HG03520 (cell line): ENCODE results near the gene ACER3.
"Not testable (repeated sequence)": the region's sequence is repeated elsewhere in the genome, so short reads cannot be mapped to it uniquely, and the experiment has no call there.

Experiments
- ATAC-seq: cut with Tn5 transposase; IDR thresholded peaks from one replicate; pipeline ENCODE4 v1.9.1; 2021; ENCODE audit warnings: mild to moderate bottlenecking, moderate library complexity; ENCODE audit not compliant: unreplicated experiment

ACER3 gene

DNA sequence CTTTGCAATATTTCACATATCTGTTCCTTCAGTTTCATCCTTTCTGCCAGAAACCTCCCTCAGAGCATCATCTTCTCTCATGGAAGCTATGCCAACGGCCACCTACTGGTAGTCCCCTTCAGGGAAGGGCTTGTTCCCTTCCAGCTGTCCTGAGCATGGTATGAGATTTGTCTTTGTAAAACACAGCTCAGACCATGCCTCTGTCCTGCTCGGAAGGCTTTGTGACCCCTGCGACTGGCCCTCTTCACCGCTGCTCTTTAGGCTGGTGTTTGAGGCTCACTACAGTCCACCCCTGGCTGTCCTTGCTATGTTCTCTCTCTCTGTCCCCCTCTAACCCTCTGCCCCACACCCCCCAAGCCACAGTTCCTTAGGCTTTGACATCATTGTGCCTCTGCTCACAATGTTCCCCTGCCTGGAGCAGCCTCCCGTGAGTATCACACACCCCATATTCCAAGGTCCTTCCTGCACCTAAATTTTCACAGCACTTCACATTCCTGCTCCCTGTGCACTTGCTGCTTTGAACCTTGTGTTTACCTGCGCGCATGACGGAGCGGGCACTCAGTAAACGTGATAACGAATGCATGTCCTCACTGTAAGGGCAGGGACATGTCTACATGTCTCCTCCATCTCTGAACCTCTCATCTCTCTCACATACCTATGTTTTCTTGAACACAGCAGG lies 24.0 kb upstream of the ACER3 start:
- ATAC-seq = no peak

- ATAC-seq = no peak
These were observed 22.7 kb upstream of the ACER3 start for GRCh38 chr11:76837696-76838677.

DNA sequence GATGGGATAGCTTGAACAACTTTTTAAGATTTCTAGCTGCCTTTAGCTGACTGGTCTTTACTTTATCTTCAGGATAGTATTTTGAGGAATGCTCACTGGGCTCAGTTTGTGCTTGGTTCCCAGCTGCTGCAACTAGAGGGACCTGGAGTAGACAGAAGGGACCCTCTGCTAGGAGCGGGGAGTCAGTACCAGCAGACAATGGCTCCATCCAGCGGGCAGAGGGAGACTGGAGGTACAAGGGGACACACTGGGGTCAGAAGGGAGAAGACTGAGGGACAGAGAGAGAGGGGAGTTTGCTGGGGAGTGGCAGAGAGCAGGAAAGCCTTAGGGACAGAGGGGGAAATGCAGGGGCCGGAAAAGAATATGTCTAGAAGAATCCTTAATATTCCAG lies 22.0 kb upstream of the ACER3 start:
- no peak for ATAC-seq

DNA sequence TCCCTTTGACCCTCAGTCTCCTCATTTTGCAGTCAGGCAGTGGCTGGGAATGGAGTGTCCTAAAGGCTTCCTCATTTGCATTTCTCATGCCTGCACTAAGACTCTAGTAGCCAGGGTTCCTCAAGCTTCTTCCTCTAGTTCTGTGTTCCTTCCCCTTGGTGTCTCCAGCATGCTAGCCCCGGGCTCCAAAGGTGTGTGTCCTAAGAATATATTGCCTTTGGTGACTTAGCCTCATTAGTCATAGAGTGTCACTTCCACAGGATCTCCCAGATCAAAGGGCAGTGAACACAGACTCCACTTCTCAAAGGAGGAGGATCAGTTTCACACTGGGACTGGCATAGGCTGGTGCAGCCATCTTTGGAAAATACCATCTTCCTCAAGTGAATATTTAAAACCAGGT lies 21.4 kb upstream of the ACER3 start:
- ATAC-seq = no peak

DNA sequence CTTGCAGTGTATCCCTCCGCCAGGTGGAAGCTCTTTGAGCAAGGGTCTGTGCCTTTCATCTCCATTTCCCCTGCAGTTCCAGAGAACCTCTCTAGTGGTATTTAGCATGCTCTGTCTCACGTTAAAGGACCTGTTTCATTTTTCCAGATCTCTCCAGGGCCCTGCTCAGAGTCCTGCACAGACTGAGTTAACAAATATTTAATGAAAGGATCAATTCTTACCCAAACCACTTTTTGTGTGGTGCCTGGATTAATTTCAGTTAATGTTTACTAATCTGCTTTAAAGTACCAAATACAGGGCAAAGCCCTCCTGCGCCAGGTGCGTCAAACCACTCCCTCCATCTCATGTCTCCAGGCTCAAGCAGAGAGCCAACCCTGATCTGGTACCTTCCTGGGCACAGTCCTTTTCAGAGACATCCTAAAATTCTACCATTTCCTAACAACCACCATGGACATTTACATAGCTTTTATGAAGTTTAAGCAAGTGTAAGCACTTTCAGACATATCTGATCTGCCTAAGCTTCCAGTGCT lies 18.7 kb upstream of the ACER3 start:
- no peak for ATAC-seq

- ATAC-seq = no peak
These were observed 16.8 kb upstream of the ACER3 start for GRCh38 chr11:76843907-76844306.

- no peak for ATAC-seq
These were observed 16.2 kb upstream of the ACER3 start for GRCh38 chr11:76844511-76844910.

- no peak for ATAC-seq
These were observed 15.6 kb upstream of the ACER3 start for GRCh38 chr11:76845069-76845468.

DNA sequence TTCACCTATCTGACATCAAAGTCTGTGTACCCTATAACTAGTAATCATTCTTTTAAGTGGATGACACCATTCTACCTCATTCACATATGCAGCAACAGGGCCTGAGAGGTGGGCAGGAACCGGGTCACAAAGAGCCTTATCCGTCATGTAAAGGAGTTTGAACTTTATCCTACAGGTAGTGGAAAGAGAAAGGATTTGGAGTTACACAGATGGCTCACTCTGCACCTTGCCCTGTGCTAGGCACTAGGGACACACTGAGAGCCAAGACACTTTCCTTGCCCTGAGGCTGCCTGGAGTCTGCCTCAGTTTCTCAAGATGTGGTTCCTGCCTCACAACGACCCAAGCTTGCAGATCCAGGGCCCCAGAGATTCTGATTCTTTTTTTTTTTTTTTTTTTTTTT lies 14.3 kb upstream of the ACER3 start:
- ATAC-seq = no peak

DNA sequence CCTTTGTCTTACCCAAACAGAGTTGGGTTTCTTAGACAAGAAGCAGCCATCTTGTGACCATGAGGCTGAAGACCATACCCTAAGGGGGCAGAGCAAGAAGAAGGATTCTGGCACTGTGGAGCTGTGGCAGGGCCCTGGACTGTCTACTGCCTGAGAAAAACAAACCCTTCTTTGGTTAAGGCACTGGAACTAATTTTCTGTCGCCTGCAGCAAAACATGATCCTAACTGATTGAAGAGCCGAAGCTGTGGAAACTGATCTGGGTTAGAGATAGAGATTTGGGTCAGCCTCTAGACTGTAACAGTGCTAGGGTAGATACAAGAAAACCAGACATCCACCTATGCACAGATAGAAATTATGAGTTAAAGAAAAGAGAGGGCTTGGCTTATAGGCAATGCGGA lies 11.3 kb upstream of the ACER3 start:
- ATAC-seq = no peak

- no peak for ATAC-seq
These were observed 10.6 kb upstream of the ACER3 start for GRCh38 chr11:76850130-76850529.

DNA sequence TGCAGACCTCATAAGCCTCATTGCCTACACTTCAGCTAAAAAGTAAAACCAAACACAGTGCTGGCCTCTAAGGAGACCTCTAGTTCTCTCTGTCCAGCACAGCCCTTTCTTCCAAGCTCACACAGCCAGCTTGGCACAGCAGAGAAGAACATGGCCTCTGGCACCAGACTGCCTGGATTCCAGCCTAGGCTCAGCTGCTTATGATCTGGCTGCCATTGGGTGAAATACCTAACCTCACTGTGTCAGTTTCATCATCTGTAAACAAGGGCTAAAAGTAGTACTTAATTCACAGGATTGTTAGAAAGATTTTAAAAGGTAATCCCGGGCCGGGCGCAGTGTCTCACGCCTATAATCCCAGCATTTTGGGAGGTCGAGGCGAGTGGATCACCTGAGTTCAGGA lies 9.9 kb upstream of the ACER3 start:
- ATAC-seq = no peak

DNA sequence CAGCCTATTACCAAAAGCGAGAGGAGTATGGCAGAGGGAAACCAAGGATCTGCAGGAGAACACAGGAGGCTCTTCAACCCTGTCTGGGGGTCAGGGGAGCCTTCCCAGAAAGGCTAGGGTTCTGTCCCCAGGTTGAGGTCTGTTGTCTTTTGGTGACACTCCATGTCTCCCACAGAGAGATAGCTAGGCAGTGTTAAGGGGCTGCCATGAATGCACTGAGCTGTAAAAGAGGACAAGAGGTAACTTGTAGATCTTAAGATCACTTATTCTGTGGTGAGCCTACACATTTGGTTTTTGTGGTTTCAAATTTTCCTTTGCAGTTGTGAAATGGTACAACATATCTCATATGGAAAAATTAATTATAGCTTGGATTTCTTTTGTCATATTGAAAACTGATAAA lies 6.0 kb upstream of the ACER3 start:
- no peak for ATAC-seq

- ATAC-seq = not testable (repeated sequence)
These were observed 5.0 kb upstream of the ACER3 start for GRCh38 chr11:76855670-76856069.

DNA sequence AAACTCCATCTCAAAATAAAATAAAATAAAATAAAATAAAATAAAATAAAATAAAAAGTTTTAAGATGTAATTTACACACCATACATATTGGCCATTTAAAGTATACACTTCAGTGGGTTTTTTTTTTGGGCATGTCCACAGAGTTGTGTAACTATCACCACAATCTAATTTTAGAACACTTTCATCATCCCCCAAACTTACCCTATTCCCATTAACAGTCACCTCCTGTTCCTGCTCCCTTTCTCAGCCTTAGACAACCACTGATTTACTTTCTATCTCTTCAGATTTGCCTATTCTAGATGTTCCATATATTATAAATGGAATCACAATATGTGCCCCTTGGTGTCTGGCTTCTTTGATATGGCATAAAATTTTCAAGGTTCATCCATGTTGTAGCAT lies 4.6 kb upstream of the ACER3 start:
- ATAC-seq = no peak

GRCh38 chr11:76856571-76856970 lies 4.1 kb upstream of the ACER3 start:
- ATAC-seq = no peak

DNA sequence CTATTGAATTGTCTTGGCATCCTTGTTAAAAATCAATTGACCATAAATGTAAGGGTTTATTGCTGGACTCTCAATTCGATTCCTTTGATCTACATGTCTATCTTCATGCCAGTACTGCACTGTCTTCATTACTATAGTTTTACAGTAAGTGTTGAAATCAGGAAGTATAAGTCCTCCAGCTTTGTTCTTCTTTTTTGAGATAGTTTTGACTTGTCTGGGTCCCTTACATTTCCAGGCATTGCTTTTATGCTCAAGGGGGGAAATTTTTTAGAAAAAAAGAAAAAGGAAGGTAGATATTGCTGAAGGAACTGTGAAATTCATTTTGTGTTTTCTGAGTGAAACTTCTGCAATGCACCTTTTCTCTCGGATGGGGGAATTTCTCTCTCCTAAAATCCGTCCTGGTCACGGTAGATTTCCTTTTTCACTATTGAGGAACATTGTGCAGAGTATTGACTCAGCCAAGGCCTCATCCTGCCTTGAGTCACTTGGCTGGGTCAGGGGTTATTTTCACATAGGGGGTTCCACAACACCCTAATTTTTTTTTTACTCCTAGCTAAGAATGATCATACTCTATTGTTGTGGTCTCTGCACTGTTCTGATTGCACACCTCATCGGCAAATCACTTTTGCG lies 2.8 kb upstream of the ACER3 start:
- no peak for ATAC-seq

DNA sequence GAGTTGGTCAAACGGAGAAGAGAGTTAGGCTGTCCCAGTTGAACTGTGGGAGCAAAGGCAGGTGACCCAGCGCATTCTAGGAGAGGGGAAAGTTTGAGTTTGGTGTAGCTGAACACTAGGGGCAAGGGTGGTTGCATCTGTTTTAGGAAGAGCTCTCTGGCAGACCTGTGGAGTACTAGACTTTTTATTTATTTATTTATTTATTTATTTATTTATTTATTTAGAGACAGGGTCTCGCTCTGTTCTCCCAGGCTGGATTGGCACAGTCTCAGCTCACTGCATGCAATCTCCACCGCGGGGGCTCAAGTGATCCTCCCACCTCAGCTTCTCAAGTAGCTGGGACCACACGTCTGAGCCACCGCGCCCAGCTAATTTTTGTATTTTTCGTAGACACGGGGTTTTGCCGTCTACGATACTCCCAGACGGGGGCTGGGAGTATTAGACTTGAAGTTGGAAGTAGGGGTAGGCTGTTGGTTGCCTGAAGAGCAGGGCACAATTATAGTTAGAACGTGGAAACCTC lies 950 bp upstream of the ACER3 start:
- ATAC-seq = no peak

DNA sequence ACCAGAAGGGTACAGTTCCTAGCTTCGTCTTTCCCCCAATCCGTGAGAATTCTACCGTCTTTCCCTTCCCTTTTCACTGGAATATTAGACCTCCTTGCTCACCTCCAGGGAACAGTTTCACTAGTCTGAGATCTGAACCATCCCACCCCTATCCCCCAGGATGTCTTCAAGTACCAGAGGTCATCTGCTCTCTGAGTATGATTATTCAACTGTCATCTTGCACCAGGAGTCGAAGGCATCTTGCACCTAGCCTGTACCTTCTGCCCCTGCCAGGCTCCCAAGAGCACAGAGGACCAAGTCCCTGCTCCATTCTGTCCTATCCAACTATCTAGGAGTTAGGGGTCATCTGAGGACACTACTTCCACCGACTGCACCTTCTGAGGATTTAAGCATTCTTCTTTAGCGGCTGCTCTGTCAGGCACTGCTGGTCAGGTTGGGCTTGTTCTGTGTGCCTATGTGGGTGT lies 804 bp downstream of the ACER3 start:
- no peak for ATAC-seq

DNA sequence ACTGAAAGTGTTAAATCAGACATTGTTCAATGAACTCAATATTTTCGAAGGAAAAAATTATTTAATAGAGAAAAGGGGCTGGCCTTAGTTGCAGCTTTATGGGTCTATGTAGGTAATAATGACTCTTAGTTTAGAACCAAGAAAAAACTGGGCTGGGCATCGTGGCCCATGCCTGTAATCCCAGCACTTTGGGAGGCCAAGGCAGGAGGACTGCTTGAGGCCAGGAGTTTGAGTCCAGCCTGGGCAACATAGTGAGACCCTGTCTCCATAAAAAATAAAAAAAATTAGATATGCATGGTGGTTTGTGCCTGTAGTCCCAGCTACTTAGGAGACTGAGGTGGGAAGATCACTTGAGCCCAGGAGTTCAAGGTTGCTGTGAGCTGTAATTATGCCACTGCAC lies 2.1 kb downstream of the ACER3 start:
- ATAC-seq = not testable (repeated sequence)

GRCh38 chr11:76863196-76863777 lies 2.6 kb downstream of the ACER3 start:
- no peak for ATAC-seq
